Measurements from ENCODE around the gene L3MBTL3. TPM values are rescaled to one million over a fixed set of nuclear protein-coding genes. Genes with fewer than 3 reads are reported as not detected.

L3MBTL3 gene
- total and polyA plus RNA-seq, 2 experiments from 2014 or later = 8.7 to 11.2 TPM

GRCh38 chr6:130057495-130057894 is 39.1 kb downstream of the L3MBTL3 start:
- H3K4me2 ChIP-seq = no peak overlapping the region
- no peaks in the 10 kb centered on the region for H3K79me2 ChIP-seq (replicated peaks; ENCODE audit: insufficient read depth)
- H3K36me3 ChIP-seq (ENCODE audit: insufficient read depth) = peaks cover 2% of the 10 kb centered on the region; the same call in 1 of the 2 replicates
- H3K27ac ChIP-seq (ENCODE audit: low read depth) = no peak overlapping the region
- no peaks in the 10 kb centered on the region for H3K27me3 ChIP-seq (ENCODE audit: insufficient read depth)
- H3F3A ChIP-seq (replicated peaks; ENCODE audit: low read depth) = no peaks in the 10 kb centered on the region
- DNase-seq (ENCODE audit: low spot score) (no peak), ATAC-seq (no peak)
- Mint-ChIP-seq H3K9me3 (no peaks in the 10 kb centered on the region), H3K36me3 (ENCODE audit: low read depth) (peaks cover 44% of the 10 kb centered on the region), H3K4me1 (no peaks in the 10 kb centered on the region), H3K27me3 (ENCODE audit: insufficient read depth, low read depth, poor library complexity) (peaks cover 3% of the 10 kb centered on the region), H3K4me3 (no peak overlapping the region), H3K27ac (no peak overlapping the region)
- no peaks in the 10 kb centered on the region for H4K20me1 ChIP-seq (replicated peaks; ENCODE audit: insufficient read depth)
- H2AFZ ChIP-seq = no peak overlapping the region
- no peaks in the 10 kb centered on the region for H3K9me2 ChIP-seq (ENCODE audit: insufficient read depth)
- no peaks in the 10 kb centered on the region for H3K4me1 ChIP-seq (ENCODE audit: insufficient read depth)
- H3K4me3 ChIP-seq = no peak overlapping the region
- TF ChIP-seq POLR2AphosphoS5 (IDR thresholded peaks at IDR 0.05; ENCODE audit: low read depth) (no peak), NANOG (IDR thresholded peaks at IDR 0.05; ENCODE audit: borderline replicate concordance) (no peak), STAT1 (IDR thresholded peaks at IDR 0.05; ENCODE audit: unreplicated experiment) (no peak), ZNF331 (CRISPR knock-in tag; IDR thresholded peaks at IDR 0.05; ENCODE audit: low read depth) (no peak), EZH2 (IDR thresholded peaks at IDR 0.05; ENCODE audit: low read depth, unreplicated experiment) (no peak), CTCF (conservative IDR thresholded peaks at IDR 0.05; ENCODE audit: low read depth in 2 of 2) (no peak), JUNB (IDR thresholded peaks at IDR 0.05; ENCODE audit: unreplicated experiment) (no peak), ZNF114 (CRISPR knock-in tag; IDR thresholded peaks at IDR 0.05) (no peak), REST (IDR thresholded peaks at IDR 0.05; ENCODE audit: unreplicated experiment) (no peak), CREB1 (CRISPR knock-in tag; IDR thresholded peaks at IDR 0.05; ENCODE audit: low read depth) (no peak), EZH2phosphoT487 (IDR thresholded peaks at IDR 0.05; ENCODE audit: unreplicated experiment) (no peak)
- TF ChIP-seq, protein P1, sequence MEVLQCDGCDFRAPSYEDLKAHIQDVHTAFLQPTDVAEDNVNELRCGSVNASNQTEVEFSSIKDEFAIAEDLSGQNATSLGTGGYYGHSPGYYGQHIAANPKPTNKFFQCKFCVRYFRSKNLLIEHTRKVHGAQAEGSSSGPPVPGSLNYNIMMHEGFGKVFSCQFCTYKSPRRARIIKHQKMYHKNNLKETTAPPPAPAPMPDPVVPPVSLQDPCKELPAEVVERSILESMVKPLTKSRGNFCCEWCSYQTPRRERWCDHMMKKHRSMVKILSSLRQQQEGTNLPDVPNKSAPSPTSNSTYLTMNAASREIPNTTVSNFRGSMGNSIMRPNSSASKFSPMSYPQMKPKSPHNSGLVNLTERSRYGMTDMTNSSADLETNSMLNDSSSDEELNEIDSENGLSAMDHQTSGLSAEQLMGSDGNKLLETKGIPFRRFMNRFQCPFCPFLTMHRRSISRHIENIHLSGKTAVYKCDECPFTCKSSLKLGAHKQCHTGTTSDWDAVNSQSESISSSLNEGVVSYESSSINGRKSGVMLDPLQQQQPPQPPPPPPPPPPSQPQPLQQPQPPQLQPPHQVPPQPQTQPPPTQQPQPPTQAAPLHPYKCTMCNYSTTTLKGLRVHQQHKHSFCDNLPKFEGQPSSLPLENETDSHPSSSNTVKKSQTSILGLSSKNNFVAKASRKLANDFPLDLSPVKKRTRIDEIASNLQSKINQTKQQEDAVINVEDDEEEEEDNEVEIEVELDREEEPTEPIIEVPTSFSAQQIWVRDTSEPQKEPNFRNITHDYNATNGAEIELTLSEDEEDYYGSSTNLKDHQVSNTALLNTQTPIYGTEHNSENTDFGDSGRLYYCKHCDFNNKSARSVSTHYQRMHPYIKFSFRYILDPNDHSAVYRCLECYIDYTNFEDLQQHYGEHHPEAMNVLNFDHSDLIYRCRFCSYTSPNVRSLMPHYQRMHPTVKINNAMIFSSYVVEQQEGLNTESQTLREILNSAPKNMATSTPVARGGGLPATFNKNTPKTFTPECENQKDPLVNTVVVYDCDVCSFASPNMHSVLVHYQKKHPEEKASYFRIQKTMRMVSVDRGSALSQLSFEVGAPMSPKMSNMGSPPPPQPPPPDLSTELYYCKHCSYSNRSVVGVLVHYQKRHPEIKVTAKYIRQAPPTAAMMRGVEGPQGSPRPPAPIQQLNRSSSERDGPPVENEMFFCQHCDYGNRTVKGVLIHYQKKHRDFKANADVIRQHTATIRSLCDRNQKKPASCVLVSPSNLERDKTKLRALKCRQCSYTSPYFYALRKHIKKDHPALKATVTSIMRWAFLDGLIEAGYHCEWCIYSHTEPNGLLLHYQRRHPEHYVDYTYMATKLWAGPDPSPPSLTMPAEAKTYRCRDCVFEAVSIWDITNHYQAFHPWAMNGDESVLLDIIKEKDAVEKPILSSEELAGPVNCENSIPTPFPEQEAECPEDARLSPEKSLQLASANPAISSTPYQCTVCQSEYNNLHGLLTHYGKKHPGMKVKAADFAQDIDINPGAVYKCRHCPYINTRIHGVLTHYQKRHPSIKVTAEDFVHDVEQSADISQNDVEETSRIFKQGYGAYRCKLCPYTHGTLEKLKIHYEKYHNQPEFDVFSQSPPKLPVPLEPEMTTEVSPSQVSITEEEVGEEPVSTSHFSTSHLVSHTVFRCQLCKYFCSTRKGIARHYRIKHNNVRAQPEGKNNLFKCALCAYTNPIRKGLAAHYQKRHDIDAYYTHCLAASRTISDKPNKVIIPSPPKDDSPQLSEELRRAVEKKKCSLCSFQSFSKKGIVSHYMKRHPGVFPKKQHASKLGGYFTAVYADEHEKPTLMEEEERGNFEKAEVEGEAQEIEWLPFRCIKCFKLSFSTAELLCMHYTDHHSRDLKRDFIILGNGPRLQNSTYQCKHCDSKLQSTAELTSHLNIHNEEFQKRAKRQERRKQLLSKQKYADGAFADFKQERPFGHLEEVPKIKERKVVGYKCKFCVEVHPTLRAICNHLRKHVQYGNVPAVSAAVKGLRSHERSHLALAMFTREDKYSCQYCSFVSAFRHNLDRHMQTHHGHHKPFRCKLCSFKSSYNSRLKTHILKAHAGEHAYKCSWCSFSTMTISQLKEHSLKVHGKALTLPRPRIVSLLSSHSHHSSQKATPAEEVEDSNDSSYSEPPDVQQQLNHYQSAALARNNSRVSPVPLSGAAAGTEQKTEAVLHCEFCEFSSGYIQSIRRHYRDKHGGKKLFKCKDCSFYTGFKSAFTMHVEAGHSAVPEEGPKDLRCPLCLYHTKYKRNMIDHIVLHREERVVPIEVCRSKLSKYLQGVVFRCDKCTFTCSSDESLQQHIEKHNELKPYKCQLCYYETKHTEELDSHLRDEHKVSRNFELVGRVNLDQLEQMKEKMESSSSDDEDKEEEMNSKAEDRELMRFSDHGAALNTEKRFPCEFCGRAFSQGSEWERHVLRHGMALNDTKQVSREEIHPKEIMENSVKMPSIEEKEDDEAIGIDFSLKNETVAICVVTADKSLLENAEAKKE (CRISPR knock-in tag; IDR thresholded peaks at IDR 0.05) = no peak
- TF ChIP-seq, protein P2, sequence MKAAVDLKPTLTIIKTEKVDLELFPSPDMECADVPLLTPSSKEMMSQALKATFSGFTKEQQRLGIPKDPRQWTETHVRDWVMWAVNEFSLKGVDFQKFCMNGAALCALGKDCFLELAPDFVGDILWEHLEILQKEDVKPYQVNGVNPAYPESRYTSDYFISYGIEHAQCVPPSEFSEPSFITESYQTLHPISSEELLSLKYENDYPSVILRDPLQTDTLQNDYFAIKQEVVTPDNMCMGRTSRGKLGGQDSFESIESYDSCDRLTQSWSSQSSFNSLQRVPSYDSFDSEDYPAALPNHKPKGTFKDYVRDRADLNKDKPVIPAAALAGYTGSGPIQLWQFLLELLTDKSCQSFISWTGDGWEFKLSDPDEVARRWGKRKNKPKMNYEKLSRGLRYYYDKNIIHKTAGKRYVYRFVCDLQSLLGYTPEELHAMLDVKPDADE (IDR thresholded peaks at IDR 0.05) = no peak

All from GM23338 (cell line).